Measurements from ENCODE around the gene LETMD1.
A peak's percentile ranks its signal among the peaks of the same experiment; 100 is the strongest.

DNA sequence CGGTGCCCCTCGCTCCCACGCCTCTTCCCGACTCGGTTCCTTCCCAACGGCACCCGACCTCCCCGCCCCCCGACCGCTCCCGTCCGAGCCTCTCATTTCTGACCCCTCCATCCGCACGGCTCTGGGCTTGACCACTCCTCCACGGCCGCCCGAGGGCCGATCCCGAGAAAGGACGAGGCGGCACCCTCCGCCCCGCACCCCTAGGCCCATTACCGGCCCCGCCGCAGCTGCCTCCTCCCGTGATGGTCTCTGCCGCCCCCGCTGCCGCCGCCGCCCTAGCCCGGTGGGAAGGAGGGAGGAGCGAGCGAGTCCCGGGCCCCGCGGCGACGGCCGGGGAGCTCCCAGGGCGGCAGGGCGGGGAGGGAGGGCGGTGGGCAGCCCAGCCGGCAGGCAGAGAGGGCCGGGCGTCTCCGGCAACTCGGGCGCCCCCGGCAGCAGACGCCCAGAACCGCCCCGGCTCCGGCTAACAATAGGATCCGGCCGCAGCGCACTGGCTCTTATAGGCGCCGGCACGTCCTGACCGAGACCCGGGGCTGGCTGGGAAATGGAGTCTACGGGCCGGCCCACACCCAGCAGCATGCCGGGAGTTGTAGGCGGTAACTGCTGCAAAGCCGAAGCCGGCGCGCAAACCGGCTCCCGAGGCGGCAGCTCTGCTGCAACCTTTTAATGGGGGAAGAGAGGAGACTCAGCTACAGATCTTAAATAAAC lies 35.2 kb downstream of the LETMD1 start, which contains the start of gene CSRNP2:
- TF ChIP-seq, protein P1, sequence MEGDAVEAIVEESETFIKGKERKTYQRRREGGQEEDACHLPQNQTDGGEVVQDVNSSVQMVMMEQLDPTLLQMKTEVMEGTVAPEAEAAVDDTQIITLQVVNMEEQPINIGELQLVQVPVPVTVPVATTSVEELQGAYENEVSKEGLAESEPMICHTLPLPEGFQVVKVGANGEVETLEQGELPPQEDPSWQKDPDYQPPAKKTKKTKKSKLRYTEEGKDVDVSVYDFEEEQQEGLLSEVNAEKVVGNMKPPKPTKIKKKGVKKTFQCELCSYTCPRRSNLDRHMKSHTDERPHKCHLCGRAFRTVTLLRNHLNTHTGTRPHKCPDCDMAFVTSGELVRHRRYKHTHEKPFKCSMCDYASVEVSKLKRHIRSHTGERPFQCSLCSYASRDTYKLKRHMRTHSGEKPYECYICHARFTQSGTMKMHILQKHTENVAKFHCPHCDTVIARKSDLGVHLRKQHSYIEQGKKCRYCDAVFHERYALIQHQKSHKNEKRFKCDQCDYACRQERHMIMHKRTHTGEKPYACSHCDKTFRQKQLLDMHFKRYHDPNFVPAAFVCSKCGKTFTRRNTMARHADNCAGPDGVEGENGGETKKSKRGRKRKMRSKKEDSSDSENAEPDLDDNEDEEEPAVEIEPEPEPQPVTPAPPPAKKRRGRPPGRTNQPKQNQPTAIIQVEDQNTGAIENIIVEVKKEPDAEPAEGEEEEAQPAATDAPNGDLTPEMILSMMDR (IDR thresholded peaks at IDR 0.05) = peak in 3 of 6 experiments; percentile 5 to 33 (median 24)
- peak in 3 of 4 donors; percentile 97 to 100 (median 99) for TF ChIP-seq POLR2A (IDR thresholded peaks at IDR 0.05)
